Measurements from ENCODE around the gene FHIT.

Gene FHIT

DNA sequence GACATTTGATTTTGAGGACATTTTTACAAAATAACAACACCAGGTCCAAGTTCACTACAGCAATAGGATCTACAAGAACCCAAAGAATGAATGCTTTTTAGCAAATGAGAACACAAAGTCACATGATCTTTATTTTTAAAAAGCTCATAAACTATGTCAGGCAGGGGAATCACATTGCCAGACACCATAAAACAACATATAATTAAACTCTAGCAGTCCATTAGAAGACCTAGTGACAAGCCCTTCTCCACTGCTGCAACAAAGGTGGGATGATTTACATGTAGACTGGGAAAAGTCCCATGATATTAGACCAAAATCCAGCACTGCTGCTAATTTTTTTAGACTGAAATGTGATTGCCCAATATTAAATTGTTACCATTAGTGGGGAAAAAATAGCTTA is 92.6 kb downstream of the FHIT start:
- TF ChIP-seq TAF1 (IDR thresholded peaks at IDR 0.05; ENCODE audit: borderline replicate concordance, insufficient read depth, low read length) = no peak
- TF ChIP-seq, protein P1, sequence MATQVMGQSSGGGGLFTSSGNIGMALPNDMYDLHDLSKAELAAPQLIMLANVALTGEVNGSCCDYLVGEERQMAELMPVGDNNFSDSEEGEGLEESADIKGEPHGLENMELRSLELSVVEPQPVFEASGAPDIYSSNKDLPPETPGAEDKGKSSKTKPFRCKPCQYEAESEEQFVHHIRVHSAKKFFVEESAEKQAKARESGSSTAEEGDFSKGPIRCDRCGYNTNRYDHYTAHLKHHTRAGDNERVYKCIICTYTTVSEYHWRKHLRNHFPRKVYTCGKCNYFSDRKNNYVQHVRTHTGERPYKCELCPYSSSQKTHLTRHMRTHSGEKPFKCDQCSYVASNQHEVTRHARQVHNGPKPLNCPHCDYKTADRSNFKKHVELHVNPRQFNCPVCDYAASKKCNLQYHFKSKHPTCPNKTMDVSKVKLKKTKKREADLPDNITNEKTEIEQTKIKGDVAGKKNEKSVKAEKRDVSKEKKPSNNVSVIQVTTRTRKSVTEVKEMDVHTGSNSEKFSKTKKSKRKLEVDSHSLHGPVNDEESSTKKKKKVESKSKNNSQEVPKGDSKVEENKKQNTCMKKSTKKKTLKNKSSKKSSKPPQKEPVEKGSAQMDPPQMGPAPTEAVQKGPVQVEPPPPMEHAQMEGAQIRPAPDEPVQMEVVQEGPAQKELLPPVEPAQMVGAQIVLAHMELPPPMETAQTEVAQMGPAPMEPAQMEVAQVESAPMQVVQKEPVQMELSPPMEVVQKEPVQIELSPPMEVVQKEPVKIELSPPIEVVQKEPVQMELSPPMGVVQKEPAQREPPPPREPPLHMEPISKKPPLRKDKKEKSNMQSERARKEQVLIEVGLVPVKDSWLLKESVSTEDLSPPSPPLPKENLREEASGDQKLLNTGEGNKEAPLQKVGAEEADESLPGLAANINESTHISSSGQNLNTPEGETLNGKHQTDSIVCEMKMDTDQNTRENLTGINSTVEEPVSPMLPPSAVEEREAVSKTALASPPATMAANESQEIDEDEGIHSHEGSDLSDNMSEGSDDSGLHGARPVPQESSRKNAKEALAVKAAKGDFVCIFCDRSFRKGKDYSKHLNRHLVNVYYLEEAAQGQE (IDR thresholded peaks at IDR 0.05; ENCODE audit: insufficient read depth in 1 of 2, low read depth in 2 of 2, low read length in 2 of 2) = no peak
- TF ChIP-seq FOXP2 (optimal IDR thresholded peaks at IDR 0.05; ENCODE audit: borderline replicate concordance, extremely low read depth, extremely low read length, insufficient read depth) = no peak
- no peak for TF ChIP-seq POLR2AphosphoS5 (IDR thresholded peaks at IDR 0.05; ENCODE audit: low read depth, low read length)
- no peak for TF ChIP-seq SIN3A (IDR thresholded peaks at IDR 0.05; ENCODE audit: borderline replicate concordance, insufficient read depth, low read length)

DNA sequence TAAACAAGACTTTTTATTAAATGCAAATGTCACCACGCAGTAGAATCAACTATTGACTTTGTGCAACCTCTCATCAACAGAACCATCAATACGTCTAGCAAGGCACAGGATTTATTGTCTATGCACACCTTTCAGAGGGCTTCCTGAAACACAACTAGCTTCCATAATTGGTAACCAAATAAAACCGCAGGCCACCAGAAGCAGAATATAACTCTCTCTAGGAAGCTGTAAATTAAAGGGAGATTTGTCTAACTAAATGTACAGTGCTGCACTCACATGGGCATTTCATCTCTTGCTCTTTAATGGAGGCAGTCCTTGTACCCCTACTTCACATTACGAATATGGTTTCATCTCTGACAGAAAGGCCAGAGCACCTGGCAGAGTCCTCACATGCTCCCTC is 93.0 kb downstream of the FHIT start:
- TF ChIP-seq POLR2AphosphoS5 (IDR thresholded peaks at IDR 0.05; ENCODE audit: low read depth, low read length) = no peak
- TF ChIP-seq TAF1 (IDR thresholded peaks at IDR 0.05; ENCODE audit: borderline replicate concordance, insufficient read depth, low read length) = no peak
- TF ChIP-seq, protein P1 (IDR thresholded peaks at IDR 0.05; ENCODE audit: insufficient read depth in 1 of 2, low read depth in 2 of 2, low read length in 2 of 2) = no peak
- TF ChIP-seq SIN3A (IDR thresholded peaks at IDR 0.05; ENCODE audit: borderline replicate concordance, insufficient read depth, low read length) = no peak
- no peak for TF ChIP-seq FOXP2 (optimal IDR thresholded peaks at IDR 0.05; ENCODE audit: borderline replicate concordance, extremely low read depth, extremely low read length, insufficient read depth)

DNA sequence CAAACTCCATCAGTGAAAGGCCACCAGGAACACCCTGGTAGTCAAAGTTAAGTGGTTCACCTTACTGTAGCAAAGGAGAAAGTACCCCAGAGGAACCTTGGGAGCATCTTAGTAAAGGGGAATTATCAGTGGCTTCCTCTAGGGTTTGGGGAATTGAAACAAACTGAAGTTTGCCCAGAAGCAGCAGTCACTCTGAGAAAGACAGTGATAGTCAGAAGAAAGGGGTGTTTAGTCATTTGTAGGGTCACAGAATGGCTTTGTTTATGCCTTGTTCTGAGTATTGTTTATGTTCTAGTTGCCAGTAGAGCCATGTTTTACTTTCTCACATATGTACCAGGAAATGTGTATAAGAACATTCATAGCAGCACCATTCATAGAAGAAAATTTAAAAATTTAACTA is 93.8 kb downstream of the FHIT start:
- TF ChIP-seq FOXP2 (optimal IDR thresholded peaks at IDR 0.05; ENCODE audit: borderline replicate concordance, extremely low read depth, extremely low read length, insufficient read depth) (no peak), TAF1 (IDR thresholded peaks at IDR 0.05; ENCODE audit: borderline replicate concordance, insufficient read depth, low read length) (no peak), POLR2AphosphoS5 (IDR thresholded peaks at IDR 0.05; ENCODE audit: low read depth, low read length) (no peak), SIN3A (IDR thresholded peaks at IDR 0.05; ENCODE audit: borderline replicate concordance, insufficient read depth, low read length) (no peak)
- TF ChIP-seq, protein P1 (IDR thresholded peaks at IDR 0.05; ENCODE audit: insufficient read depth in 1 of 2, low read depth in 2 of 2, low read length in 2 of 2) = no peak

DNA sequence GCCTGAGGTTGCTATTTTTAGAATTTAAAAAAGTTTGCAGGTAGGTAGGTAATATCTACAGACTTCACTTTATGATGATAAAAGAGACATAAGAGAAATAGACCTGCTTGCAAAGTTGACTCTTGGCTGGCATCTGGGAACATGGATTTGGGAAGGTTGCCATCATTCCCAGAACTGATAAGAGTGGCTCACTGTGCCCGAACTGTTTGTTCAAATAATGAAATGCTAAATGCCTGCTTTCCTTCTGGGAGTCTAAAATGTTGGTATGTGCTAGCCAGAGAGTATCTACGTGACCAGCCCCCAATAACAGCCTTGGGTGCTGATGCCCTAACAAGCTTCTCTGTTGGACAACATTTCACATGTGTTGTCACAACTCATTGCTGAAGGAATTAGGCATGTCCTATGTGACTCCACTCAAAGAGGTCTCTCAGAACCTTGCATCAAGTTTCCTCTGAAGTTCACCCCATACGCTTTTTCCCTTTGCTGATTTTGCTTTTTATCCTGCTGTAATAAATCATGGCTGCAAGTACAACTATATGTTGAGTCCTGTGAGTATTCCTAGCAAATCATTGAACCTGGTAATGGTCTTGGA is 95.5 kb downstream of the FHIT start:
- no peak for TF ChIP-seq POLR2AphosphoS5 (IDR thresholded peaks at IDR 0.05; ENCODE audit: low read depth, low read length)
- no peak for TF ChIP-seq TAF1 (IDR thresholded peaks at IDR 0.05; ENCODE audit: borderline replicate concordance, insufficient read depth, low read length)
- TF ChIP-seq SIN3A (IDR thresholded peaks at IDR 0.05; ENCODE audit: borderline replicate concordance, insufficient read depth, low read length) = no peak
- TF ChIP-seq, protein P1 (IDR thresholded peaks at IDR 0.05; ENCODE audit: insufficient read depth in 1 of 2, low read depth in 2 of 2, low read length in 2 of 2) = no peak
- TF ChIP-seq FOXP2 (optimal IDR thresholded peaks at IDR 0.05; ENCODE audit: borderline replicate concordance, extremely low read depth, extremely low read length, insufficient read depth) = no peak
